ENCODE measurements around the gene RFC4.

Gene RFC4

GRCh38 chr3:186742618-186743380, 63.5 kb downstream of the RFC4 start:
- H3K79me2 ChIP-seq (ENCODE audit: insufficient read depth, low read length): no peaks in the 10 kb centered on the region
- no peak for ATAC-seq (ENCODE audit: insufficient read depth, low read depth)
- no peaks in the 10 kb centered on the region for H3K9me3 ChIP-seq (ENCODE audit: insufficient read depth, low read length, severe bottlenecking)
- H4K20me1 ChIP-seq (ENCODE audit: insufficient read depth, low read length): no peaks in the 10 kb centered on the region
- no peak for DNase-seq
- no peaks in the 10 kb centered on the region for H3K36me3 ChIP-seq (ENCODE audit: insufficient read depth, low read length)
- no peak overlapping the region for H2AFZ ChIP-seq (ENCODE audit: low read depth, low read length)
- no peak overlapping the region for H3K9ac ChIP-seq (ENCODE audit: low read depth, low read length)
- H3K27ac ChIP-seq (ENCODE audit: low read length): no peak overlapping the region
- no peak overlapping the region for H3K4me2 ChIP-seq (ENCODE audit: insufficient read depth, low read length)
- H3K4me1 ChIP-seq (ENCODE audit: insufficient read depth, low read length): no peaks in the 10 kb centered on the region
- H3K27me3 ChIP-seq (ENCODE audit: insufficient read depth, low read length, poor library complexity): peaks cover 5% of the 10 kb centered on the region
- TF ChIP-seq EZH2 (IDR thresholded peaks at IDR 0.05; ENCODE audit: borderline replicate concordance, low read depth, low read length, severe bottlenecking) (no peak), CTCF (IDR thresholded peaks at IDR 0.05; ENCODE audit: borderline replicate concordance, extremely low read depth, low read length, poor library complexity, severe bottlenecking) (no peak)
- H3K4me3 ChIP-seq (ENCODE audit: low read depth in 1 of 2, low read length in 2 of 2): no peak overlapping the region

Data from DND-41 (cell line).